ENCODE results near the gene RHOJ. TPM values are rescaled to one million over a fixed set of nuclear protein-coding genes. Genes with fewer than 3 reads are reported as not detected.

The RHOJ gene
- total and polyA plus RNA-seq, 9 of the 15 experiments (the other 6 are each of a cell fraction or from before 2014, with no cell fraction given), result not detected

GRCh38 chr14:63186453-63186852 lies 17.8 kb upstream of the RHOJ start:
- Histone ChIP-seq H4K20me1 (replicated peaks; ENCODE audit: control insufficient read depth, insufficient read depth, low read length) (no peaks in the 10 kb centered on the region), H3K36me3 (ENCODE audit: control insufficient read depth, insufficient read depth, low read length) (no peaks in the 10 kb centered on the region), H2AFZ (ENCODE audit: low read depth, low read length) (no peak overlapping the region), H3K4me2 (ENCODE audit: insufficient read depth, low read length) (no peak overlapping the region), H3K9ac (ENCODE audit: insufficient read depth in 1 of 2, low read depth in 2 of 2, low read length in 2 of 2) (no peak overlapping the region), H3K9me1 (ENCODE audit: control insufficient read depth, insufficient read depth, low read length) (no peaks in the 10 kb centered on the region), H3K27me3 (ENCODE audit: control insufficient read depth in 2 of 2, insufficient read depth in 2 of 2, low read length in 2 of 2) (no peaks in the 10 kb centered on the region), H3K79me2 (ENCODE audit: control insufficient read depth, insufficient read depth, low read length) (no peaks in the 10 kb centered on the region), H3K9me3 (replicated peaks; ENCODE audit: control insufficient read depth, insufficient read depth, low read depth, low read length) (no peaks in the 10 kb centered on the region), H3K4me3 (no peak overlapping the region), H3K4me1 (replicated peaks in 1 of 2; ENCODE audit: control insufficient read depth in 2 of 2, insufficient read depth in 2 of 2, low read length in 2 of 2) (no peaks in the 10 kb centered on the region), H3K27ac (ENCODE audit: extremely low read depth, low read depth, low read length) (no peak overlapping the region)
- no peak for FAIRE-seq
- 0% methylated on average over 1 of the region's 1 CpG for WGBS (ENCODE audit: insufficient coverage, low coverage, missing lambda C conversion rate)
- no peak for ATAC-seq
- intact Hi-C loops (cut with micrococcal nuclease) (no loop called here), in situ Hi-C loops (cut with MboI) (no loop called here)
- no peak for DNase-seq (ENCODE audit: extremely low read depth in 1 of 4, low spot score in 3 of 4)
- ChIA-PET CTCF (ENCODE audit: low intra/inter-chr PET ratio) (no interaction called here), POLR2A (no interaction called here)
- no TSS peak for BruUV-seq (replicated peaks)
- TF ChIP-seq FOXK1 (CRISPR knock-in tag; IDR thresholded peaks at IDR 0.05; ENCODE audit: borderline replicate concordance) (no peak), CHD7 (IDR thresholded peaks at IDR 0.05; ENCODE audit: low read depth, low read length) (no peak), NBN (IDR thresholded peaks at IDR 0.05; ENCODE audit: low read depth) (no peak), ZBTB9 (CRISPR knock-in tag; IDR thresholded peaks at IDR 0.05) (no peak), FOSL1 (tag; conservative IDR thresholded peaks at IDR 0.05) (no peak), ARHGAP35 (IDR thresholded peaks at IDR 0.05; ENCODE audit: partially characterized antibody) (no peak), RBM34 (IDR thresholded peaks at IDR 0.05; ENCODE audit: borderline replicate concordance, insufficient read depth, low read length) (no peak), NCOA2 (IDR thresholded peaks at IDR 0.05; ENCODE audit: partially characterized antibody in 2 of 2) (no peak)
